GM20431 (cell line): ENCODE data around the gene MRPL55.
"Not testable (repeated sequence)": the region's sequence is repeated elsewhere in the genome, so short reads cannot be mapped to it uniquely, and the experiment has no call there.

Experiments used
- in situ Hi-C: fragments of 300-500 bp; cut with MseI, MboI; formaldehyde crosslinking; loops from one replicate; pipeline ENCODE4 v1.15.0; 2020; ENCODE audit warnings: low sequenced_read_pairs; ENCODE audit not compliant: unreplicated experiment

MRPL55 gene

DNA sequence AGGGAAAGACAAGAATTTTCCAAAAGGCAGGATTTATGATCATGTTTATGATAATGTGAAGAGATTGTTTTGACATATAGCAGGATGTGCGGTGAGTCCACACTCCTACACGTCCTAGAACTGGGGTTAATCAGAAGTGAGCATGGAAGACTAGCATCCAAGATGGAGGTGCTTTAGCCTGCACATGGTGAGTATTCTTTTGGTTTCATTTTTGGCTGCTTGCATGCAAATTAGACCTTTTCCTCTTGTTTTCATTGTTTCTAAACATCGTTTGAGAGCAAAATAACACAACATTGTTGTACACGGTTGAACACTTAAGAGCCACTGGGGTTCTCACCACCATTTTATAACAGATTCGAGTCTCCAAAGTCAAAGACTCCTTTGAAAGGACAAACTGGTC lies 16.1 kb upstream of the MRPL55 start:
- in situ Hi-C loops = no loop called here

DNA sequence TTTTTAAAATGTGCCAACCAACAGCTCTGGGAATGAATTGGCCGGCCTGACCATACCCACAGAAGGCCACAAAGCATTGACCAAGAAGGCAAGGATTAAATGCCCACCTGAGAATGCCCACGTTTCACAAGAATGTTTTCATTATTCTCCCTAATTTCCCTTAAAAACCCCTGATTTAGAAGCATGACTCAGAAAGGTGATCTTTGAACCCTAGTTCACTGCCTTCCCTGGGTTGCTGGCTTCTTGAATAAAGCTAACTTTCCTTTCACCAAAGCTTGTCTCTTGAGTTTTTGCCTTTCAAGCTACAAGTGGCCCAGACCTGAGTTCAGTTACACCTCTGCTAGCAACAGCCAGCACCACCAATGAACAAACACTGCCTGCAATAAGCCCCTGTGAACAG lies 14.4 kb upstream of the MRPL55 start:
- in situ Hi-C loops = no loop called here

DNA sequence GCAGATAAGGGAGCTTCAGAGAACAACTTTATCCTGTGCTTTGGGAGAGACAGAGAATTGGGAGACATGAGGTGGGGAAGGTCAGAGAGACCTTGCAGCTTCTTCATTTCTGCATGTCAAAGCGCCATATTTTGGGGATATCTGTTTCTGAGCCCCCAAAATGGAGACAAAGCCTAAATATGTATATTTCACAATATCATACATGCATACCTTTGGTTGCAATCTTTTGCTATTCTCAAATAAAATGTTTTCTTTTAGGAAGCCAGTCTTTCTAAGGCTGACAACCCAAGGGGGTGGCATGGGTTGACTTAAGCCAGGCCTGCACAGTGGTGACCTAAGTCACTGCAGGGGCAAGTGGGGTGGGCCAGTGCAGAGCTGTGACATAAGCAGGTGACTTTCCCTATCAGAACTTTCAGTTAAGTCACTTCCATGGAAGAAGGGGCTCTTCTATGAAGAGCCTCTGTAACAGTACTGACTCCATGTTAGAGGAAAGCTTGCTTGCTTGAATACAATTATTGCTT lies 13.9 kb upstream of the MRPL55 start:
- in situ Hi-C loops = no loop called here

DNA sequence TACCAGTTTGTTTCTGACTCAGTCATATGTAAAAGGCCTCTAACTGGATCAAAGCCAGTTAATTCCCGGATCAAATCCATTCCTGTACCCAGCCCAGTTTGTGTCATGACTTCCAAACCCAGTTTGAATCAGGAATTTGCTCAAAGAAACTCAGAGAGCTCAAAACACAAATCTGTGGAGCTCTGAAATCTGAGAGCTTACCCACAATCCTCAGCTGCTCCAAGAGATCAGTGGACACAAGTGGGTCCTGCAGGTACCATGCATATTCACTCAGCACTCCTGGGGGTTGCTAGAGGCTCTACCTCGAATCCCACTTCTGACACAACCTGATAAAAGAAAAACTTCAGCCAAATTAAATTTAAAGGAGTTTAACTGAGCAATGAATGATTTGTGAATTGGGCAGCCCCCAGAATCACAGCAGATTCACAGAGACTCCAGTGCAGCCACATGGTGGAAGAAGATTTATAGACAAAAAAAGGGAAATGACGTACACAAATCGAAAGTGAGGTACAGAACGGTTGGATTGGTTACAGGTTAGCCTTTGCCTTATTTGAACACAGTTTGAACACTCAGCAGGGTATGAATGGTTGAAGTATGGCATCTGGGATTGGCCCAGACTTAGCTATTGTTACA lies 11.9 kb upstream of the MRPL55 start:
- in situ Hi-C loops = no loop called here

- in situ Hi-C loops = no loop called here
These were observed 11.3 kb upstream of the MRPL55 start for GRCh38 chr1:228120351-228120750.

DNA sequence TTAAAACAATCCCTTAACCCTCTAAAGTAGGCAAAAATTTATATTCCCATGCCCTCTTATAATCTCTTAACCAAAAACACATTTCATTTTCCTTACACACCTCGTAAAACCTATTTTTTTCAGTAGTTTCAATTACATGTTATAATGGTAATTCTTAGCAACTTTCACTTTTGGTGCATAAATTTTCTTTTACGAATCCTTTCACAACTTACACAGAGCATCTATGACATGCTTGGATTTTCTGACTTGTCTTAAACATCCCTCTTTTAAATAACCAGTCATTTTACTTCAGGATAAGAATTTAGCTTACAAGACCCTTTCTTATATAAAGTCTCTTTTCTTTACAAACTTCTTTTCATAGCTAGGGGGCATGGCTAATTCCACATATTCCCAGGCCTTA lies 8.9 kb upstream of the MRPL55 start:
- in situ Hi-C loops = no loop called here

- in situ Hi-C loops = no loop called here
These were observed 8.2 kb upstream of the MRPL55 start for GRCh38 chr1:228117335-228117734.

GRCh38 chr1:228114827-228115226 lies 5.7 kb upstream of the MRPL55 start:
- in situ Hi-C loops = no loop called here

DNA sequence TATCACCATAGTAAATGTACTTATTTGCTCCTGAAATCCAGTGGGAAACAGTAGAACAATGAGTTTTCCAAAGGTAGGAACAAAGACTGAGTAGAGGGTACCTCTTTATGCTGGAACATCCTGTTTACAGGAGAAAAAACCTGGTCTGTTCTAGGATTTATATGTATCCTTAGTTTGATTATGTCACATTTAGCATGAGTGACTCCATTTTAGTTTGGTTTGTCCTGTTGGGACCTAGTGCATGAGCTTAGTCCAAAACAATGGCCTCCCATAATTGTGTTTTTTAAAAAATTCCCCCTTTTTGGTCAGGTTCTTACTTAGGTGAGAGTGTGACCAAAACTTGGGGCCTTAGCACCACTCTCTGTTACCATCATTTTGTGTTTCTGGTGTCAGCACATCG lies 3.5 kb upstream of the MRPL55 start:
- in situ Hi-C loops = no loop called here

- in situ Hi-C loops = no loop called here
These were observed 3.1 kb upstream of the MRPL55 start for GRCh38 chr1:228112167-228112566.

- in situ Hi-C loops = not testable (repeated sequence)
These were observed 2.2 kb upstream of the MRPL55 start for GRCh38 chr1:228111315-228111714.

GRCh38 chr1:228110556-228110955 lies 1.5 kb upstream of the MRPL55 start:
- in situ Hi-C loops = no loop called here

- in situ Hi-C loops = no loop called here
These were observed 926 bp upstream of the MRPL55 start for GRCh38 chr1:228109962-228110488.

DNA sequence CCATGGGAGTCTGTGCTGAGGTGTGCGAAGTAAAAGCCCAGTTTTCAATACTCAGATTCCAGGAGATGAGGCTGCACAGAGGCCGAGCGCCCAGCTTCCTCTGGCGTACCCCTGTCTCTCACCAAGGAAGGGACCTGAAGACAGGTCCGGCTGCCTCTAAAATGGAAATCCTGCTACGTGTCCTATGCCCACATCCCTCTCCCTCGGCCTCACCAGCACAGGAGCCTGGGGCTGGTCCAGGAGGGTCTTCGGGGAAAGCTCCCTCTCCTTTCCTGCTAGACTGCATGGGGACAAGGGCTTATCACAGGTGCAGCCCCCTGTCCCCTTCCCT lies 392 bp downstream of the MRPL55 start:
- in situ Hi-C loops = no loop called here

GRCh38 chr1:228108055-228108690 lies 926 bp downstream of the MRPL55 start:
- in situ Hi-C loops = no loop called here

- in situ Hi-C loops = no loop called here
These were observed 1.5 kb downstream of the MRPL55 start for GRCh38 chr1:228107636-228108035.

DNA sequence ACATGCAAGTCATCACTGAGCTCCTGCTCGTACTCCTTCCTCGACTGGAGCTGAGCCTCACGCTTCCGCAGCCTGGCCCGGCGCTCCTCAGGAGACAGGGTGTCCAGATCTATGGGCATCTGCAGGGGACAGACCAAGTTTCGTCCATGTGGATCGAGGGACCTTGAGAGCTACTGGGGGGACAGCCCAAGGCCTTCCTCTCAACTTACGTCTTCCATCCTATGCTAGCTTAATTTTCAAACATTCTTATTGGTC lies 2.4 kb downstream of the MRPL55 start:
- in situ Hi-C loops = no loop called here

GRCh38 chr1:228105996-228106799 lies 2.9 kb downstream of the MRPL55 start:
- in situ Hi-C loops = no loop called here

DNA sequence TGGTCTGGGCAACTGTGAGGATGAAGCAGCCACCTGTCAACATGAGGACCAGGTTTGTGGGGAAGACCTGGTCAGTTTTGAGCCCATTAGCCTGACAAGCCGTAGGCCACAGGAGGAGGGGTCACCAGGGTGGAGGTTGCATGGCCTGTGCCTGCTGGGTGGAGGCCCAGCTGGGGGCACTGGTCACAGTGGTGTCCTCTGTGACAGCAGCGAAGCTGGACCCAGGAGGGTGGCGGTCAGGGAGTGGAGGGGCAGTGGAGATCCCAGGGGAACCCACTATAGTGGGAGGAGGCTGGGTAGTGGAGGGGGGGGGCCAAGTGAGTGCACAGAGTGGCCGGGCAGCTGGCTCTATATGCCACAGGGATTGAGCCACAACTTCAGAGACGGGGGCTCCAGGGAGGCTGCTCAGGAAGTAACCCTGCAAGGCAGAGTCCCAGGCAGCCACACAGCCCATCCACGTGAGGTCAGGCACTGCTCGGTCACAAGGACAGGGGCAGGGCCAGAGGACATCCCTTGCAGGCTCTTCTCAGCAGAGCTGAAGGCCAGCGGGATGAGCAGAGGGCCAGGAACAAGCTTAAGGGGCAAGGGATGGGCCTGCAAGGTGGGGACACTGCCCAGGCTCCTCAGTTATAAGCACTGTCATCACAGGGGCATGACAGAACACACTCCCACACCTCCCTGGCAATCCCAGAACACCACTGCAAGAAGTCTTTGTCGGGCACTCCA lies 3.7 kb downstream of the MRPL55 start:
- in situ Hi-C loops = no loop called here

GRCh38 chr1:228104526-228105269 lies 4.4 kb downstream of the MRPL55 start:
- in situ Hi-C loops = no loop called here
